HG03469 (cell line): Measurements from ENCODE around the gene RHOBTB1.
A peak's percentile ranks its signal among the peaks of the same experiment; 100 is the strongest.

Source experiments
- ATAC-seq: cut with Tn5 transposase; IDR thresholded peaks from one replicate; pipeline ENCODE4 v1.9.1; 2021; ENCODE audit warnings: mild to moderate bottlenecking, moderate library complexity, moderate number of reproducible peaks; ENCODE audit not compliant: unreplicated experiment

Gene RHOBTB1

GRCh38 chr10:60825520-60825919, 118.5 kb downstream of the RHOBTB1 start:
- ATAC-seq, result no peak

DNA sequence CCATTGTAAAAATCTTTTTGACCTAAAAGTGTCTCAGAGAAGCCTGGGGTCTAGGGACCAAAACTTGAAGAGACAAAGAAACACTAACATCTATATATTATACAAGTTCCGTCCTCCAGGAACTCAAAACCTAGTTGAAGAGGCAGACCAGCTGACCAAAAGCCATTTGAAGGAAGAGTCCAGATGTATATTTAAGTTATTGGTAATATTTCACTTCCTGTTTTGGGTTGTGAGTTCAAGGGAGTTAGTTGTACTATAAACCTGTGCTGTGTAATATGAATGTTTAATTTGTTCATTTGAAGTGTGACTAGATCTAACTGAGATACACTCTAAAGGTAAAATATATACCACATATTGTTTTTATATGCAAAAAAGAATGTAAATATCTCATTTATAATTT, 120.7 kb downstream of the RHOBTB1 start:
- ATAC-seq, result no peak

GRCh38 chr10:60822809-60823208, 121.2 kb downstream of the RHOBTB1 start:
- no peak for ATAC-seq

DNA sequence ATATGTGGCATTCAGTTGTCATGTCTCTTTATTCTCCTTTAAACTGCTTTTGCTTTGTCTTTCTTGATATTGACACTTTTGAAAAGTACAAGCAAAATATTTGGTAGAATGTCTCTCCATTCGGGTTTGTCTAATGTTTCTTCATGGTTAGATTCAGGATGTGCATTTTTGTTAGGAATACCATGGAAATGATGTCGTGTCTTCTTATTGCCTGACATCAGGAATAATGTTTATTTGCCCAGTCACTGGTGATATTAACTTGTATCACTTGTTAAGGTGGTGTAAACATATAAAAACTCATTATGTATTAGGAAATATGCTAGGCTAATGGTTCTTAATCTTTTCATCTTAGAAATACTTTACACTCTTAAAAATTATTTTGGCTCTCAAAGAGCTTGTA, 122.3 kb downstream of the RHOBTB1 start:
- no peak for ATAC-seq

DNA sequence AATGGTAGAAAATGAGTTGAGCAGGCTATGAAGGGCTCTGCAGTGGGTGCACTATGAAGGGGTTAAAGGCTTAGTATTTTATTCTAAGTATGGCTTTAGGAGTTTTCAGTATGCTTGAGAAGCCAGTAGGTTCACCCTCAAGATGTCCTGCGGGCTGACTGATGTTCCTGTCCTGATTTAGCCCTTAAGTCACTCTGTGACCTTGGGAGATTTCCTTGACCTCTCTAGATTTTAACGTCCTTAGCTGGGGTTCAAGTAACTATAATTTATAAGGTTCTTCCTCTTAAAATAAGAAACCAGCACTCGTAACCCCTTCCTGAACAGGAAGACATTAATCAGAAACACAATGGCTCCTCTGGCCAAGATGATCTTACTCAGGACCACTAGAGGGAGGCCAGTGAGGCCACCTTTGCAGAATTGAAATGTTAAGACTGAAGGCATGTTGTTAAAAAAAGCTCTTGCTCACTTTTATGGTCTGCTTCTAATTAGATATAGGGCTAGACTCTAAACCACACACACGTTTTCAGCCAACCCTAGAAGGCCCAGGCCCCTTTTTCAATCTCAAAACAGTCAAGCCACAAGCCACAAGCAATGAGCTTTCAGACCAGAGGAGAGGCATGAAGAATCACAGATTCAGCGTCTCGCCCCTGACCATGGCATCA, 123.8 kb downstream of the RHOBTB1 start:
- peak; percentile 52 for ATAC-seq
